Right renal pelvis (tissue), 4 donors: ENCODE results near the gene FAM170A. TPM values are rescaled to one million over a fixed set of nuclear protein-coding genes. Genes with fewer than 3 reads are reported as not detected.

Experiments
- DNase-seq, 4 donors: peaks; one replicate each; pipeline ENCODE4 v3.0.0-alpha.2; 2013; ENCODE audit warnings: low read depth in 4 of 4, low spot score in 3 of 4, missing footprints in 1 of 4
- polyA plus RNA-seq, 4 donors: library from polyadenylated mRNA; unstranded; fragments of 120-200 nt; gene quantifications; one replicate each; pipeline ENCODE4 v1.2.1, GENCODE V29; 2013; ENCODE audit not compliant: insufficient read length in 4 of 4

FAM170A gene, protein sequence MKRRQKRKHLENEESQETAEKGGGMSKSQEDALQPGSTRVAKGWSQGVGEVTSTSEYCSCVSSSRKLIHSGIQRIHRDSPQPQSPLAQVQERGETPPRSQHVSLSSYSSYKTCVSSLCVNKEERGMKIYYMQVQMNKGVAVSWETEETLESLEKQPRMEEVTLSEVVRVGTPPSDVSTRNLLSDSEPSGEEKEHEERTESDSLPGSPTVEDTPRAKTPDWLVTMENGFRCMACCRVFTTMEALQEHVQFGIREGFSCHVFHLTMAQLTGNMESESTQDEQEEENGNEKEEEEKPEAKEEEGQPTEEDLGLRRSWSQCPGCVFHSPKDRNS
- polyA plus RNA-seq, result not detected

DNA sequence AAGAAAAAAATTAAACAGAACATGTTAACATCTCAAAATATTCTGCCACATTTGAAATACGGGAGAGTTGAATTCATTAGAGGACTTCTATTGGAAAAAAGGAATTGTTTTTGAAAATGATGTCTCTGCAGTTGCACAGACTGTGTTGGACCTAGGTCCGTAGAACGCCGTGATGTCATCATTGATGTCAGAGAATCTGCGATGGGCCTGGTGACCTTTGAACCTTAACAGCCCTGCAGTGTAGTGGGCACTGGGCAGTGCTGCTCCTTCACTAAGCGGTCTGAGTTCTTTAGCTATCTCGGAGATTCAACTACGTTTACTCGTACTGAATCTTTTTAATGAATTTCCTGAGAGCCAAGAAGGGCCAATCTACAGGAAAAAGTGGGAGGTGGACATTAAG is at the start of gene FAM170A:
Gene FAM170A (plus strand): TSS at position 220 of the 400 bp plus-strand sequence. CDS start 211 bp downstream, outside the sequence.
- no peak for DNase-seq

DNA sequence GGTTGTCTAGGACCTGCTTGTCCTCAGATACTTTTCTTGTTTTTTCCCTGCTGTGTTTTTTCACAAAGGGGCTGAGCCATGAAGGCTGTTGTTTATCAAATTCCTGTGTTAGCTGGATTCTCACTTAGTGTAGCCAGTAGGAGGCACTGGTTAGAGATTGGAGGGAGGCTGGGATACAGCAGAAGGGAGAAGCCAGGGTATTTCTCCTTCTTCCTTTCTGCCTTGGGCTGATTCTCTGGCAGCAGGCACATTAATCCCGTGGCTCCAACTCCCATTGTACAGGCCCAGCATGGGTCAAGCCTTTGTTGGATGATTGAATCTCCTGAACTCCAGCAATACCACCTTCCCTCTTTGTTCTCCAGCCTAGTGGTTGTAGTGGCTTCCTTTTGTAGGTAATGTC is 46.4 kb upstream of the FAM170A start:
- DNase-seq, result no peak

DNA sequence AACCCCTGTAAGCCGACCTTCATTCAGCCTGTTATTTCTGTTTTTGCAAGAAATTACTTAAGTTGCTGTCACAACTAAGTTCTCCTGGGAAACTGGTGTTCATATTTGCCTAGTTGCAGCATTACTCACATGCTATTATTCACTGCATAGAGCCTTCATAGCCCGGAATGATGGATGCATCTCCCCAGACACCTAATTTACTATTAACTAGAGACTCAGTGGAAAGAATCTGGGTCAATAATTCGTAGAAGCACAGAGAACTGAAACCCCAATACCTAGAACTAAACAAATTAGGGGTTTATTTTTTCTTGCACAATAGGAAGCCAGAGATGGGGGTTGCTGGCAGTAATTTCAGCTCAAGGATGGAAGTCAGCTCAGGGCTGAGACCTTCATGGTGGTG is 45.7 kb upstream of the FAM170A start:
- DNase-seq, result no peak

DNA sequence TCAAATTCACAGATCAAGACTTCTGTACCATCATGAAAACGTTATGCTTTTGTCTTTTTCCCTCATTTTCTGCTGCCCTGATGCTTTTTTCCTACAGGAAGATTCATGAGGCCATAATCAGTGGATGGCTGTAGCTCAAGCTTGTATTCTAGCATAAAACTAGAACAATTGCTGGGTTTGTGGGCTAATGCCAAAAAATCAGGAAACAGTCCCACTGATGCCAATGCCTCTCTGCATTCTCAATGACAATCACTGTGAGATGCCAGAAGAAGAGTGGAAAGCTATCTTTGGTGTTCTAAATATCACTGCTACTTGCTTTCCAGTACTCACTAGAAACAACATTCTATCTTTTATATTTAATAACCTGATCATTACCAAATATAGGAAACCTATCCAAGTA is 33.3 kb upstream of the FAM170A start:
- no peak for DNase-seq

DNA sequence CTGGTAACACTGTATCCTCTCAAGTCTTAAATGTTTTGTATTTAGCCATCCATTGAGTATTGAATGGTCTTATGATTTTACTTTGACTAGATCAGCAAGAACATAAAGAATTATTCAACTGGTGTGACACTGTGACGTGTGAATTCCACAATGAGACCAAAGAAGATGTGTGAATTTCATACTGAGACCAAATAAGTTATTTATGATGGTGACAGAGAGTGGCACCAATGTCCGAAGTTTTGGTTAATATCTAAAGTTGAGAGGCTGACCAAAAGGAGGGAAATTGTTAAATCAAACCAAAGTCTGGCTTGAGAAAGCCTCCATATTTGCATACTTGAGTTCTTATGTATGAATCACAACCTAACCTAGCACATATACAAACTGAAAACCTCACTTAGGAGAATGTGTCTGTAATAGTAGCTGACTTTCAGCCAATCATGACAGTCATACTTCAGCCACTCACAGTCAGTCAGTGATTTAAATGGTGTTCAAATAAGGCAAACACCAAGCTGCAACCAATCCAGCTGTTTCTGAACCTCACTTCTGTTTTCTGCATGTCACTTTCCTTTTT is 31.5 kb upstream of the FAM170A start:
- no peak for DNase-seq

DNA sequence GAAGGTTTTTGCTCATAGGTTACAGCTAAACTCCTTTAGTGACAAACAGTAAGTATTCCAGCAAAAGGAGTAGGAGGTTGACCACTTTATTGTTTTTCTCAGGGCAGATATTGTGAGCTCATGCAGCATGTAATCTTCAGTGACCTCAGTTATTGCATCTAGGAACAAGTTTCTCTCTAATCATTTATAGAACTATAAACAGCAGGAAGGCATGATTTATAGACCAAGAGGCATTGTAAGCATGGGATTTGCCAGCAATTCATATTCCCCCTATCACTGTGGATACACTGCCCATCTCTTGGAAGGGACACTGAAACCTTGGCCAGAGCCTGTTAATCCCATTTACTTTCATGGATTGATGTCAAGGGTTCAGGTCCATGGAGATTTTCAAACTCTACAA is 15.4 kb upstream of the FAM170A start:
- DNase-seq, result no peak

DNA sequence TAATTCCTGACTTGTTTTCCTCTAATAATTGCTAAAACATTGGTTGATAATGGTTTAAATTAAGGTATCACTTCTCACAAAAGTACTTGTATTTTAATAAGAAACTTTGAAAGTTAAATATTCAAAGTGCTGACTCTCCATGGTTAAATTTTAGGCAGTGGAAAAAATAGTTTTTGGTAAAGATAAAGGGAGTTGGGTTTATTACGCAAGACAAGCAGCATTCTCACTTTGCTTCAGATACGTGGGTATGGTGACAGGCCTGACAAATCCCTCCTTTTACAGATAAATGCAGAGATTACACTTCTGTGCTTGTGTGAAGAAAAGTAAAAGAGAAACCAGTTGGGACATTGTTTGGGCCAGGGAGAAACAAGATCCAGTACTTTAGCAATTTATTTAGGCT is 14.5 kb upstream of the FAM170A start:
- DNase-seq, result no peak

DNA sequence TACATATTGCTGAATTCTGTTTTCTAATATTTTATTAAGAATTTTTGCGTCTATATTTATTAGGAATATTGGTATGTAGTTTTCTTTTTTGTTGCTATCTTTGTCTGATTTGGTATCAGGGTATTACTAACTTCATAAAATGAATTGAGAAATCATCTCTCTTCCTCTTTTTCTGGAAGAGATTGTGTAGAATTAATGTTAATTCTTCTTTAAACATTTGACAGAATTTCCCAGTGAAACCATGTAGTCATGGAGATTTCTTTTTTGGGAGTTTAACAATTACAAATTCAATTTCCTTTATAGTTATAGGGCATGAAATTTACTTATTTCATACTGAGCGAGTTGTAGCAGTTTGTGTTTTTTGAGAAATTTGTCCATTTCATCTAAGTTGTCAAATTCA is 3.3 kb upstream of the FAM170A start:
- no peak for DNase-seq

DNA sequence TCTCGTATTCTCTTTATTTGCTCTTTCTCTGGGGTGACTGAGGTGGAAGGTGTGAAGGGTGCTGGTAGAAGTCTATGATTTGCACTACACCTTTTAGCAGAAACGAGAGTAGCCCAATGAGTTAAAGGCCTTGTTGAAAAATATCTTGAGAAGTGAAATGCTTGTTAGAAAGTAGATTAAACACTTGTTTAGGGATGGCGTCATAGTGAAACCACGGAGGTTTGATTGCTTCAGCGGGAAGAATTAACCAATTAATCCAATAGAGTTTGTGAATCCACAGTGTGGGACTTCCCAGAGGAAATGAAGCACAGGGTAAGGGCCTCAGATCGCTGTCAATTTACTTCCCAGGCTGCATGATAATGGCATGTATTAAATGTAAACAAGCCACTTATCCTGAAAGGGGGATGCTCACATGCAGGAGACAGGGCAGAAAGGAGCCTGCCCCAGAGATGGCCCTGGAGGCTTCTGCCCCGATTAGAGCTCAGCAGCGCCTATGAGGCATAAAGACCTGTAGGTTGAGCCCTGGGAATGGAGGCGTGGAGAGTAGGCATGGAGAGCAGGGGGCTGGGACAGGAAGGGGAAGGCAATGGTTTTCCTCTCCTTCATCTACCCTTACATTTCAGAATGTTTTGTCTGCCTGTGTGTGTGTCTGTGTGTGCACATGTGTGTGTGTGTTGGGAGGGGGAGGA is 1.5 kb downstream of the FAM170A start:
- DNase-seq, result no peak

DNA sequence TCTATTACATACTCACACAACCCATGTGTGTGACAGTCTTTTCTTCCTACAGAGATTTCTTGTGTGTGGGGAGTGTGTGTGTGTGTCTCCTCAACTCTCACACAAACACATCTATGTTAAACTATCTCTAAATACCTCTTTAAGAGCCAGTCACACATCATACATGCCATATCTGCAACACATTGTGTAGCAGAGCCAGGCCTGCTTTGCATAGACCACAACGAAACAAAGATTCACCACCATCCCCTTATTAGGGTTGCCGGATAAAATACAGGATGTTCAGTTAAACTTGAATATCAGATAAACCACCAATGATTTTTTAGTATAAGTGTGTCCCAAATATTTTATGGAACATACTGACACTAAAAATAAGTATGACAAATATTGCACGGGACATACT is 2.3 kb downstream of the FAM170A start:
- DNase-seq, result no peak

DNA sequence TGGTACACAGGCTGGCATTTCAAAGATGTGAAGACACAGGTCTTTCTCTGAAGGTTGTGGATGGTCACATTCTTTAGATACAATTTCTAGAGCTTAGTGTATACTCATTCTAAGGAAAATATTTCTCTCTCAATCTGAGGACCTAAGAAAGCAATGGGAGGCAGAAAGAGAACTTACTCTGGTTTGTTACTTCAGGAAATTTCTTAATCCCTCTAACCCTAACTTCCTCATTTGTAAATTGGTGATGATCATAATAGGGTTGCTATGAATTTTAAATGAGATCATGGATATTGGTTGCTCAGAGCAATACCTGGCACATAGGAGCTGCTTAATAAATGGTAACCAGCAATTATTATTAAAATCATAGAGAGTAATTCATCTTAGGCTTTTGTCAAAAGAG is 22.1 kb downstream of the FAM170A start:
- no peak for DNase-seq

DNA sequence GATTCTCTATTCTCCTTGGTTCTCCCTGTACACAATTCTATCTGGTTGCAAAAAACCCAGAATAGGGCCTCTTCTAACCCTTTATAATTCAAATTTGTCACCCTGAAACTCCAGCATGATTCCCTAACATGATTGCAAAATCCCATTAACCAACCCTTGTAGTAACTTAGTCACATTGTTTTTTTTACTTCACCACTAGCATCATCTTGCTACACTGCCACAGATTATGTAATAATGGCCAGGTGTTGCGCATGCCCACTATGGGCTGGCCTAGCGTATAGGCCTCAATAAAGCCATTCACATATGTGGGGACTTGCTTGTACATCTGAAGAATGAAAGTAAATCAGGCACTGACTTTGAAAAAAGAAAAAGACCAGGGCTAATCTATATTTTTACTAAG is 25.7 kb downstream of the FAM170A start:
- no peak for DNase-seq

DNA sequence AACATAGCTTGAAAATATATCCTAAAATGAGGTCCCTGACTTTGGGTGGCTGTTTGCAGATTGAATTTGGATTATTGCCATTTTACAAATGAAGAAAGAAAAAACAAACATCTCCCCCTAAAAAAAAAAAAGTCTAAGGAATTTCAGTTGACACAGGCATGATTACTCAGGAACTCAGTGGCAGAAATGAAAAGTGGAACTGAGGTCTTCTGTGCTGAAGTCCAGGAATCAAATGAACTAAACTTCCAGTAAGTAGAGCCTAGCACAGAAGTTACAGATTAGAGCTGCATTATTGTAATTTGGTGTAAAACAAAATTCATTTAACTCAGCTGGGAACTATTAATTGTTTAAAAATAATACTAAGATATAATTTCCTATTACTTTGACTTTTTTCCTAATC is 26.7 kb downstream of the FAM170A start:
- DNase-seq, result no peak

DNA sequence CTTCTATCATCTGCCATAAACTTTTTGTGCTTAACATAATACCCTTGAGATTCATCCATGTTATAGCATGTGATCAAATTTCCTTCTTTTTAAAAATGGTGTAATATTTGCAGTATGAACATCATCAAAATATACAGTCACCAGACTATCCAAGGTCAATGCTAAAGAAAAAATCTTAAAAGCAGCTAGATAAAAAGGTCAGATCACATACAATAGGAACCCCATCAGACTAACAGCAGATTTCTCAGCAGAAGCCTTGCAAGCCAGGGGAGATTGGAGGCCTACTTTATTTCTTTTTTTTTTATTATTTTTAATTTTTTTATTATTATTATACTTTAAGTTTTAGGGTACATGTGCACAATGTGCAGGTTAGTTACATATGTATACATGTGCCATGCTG is 37.2 kb downstream of the FAM170A start:
- DNase-seq, result no peak

DNA sequence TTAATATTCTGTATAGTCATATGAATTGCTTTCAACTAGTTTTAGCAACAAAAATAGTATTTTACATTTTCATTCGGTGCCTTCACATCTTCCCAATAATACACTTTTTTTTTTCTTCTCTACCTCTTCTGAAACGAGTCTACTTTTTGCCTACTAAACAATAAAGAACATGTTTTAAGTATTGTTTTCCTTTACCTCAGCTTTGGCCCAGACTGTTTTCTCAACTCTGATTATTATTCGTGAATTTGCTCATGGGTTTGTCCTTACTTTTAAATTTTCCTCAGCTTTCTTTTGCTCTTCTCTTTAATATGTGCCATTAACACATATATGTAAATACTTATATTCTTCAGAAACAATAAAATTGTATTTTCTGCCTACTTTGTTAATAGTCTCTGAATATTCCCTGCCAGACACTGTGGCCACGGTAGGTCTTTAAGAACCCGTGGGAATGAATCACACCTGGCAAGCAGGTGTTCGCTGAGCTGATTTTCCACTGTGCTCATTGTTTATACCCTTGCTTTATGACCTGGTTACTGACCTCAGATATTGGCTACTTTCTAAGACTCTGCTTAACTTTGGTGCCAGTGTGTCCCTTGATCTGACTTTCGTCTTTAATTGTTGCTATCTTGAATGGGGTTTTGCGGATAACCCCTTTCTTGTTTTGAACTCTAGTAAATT is 49.1 kb downstream of the FAM170A start:
- DNase-seq, result no peak

DNA sequence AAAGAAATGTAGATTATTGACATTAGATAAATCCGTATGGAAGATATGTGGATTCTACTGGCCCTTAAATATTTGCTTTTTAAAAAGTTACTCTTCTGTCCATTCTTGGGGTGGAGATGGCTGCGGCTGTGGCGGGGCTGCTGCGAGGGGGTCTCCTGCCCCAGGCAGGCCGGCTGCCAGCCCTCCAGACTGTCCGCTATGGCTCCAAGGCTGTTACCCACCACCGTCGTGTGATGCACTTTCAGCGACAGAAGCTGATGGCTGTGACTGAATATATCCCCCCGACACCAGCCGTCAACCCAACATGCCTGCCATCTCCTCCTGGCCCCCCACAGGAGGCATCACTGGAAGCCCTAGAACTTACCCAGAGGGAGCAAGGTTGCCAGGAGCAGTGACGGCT is 50.7 kb downstream of the FAM170A start:
- DNase-seq, result no peak

DNA sequence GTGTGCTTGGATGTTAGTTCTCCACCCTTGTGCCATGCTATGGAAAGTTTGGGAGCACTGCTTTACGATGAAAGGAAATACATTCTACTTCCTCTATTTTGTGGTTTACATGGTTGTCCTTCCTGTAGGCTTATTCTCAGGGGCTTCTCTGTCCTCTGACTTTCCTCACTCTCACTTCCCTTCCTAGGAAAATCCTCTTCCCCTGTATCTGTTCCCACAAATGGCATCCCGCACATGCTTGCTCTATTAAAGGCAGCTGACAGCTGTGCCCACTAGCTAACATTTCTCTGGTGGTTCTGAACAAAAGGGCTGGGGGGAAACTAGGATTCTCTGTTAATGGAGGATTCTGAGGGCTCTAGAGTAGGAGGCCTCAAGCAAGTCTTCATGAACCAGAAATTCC is 52.4 kb downstream of the FAM170A start:
- no peak for DNase-seq

DNA sequence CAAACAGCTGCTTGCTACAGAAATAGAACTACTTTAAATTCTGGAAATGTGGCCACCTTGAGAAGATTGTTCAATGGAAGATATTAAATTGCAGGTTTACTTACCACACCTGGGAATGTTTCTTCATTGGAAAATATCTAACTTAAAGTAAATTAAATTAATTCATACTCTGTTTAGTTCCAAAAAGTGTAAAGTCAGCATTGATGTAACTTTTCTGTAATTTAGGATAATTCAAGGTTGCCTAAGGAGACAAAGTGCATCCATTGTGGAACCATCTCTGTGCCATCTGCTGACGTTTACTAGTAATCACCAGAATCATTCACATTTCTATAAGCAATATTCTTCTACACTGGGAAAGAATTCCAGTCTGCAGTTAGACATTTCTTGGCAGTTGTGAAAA is 53.0 kb downstream of the FAM170A start:
- no peak for DNase-seq
